ENCODE data around the gene DNM3. TPM values are rescaled to one million over a fixed set of nuclear protein-coding genes. Genes with fewer than 3 reads are reported as not detected.

DNM3 gene
- total and polyA plus RNA-seq, 10 of the 15 experiments (the other 5 are each of a cell fraction or from before 2014, with no cell fraction given): 0.03 to 1.5 (median 0.08) TPM; not detected in 3

DNA sequence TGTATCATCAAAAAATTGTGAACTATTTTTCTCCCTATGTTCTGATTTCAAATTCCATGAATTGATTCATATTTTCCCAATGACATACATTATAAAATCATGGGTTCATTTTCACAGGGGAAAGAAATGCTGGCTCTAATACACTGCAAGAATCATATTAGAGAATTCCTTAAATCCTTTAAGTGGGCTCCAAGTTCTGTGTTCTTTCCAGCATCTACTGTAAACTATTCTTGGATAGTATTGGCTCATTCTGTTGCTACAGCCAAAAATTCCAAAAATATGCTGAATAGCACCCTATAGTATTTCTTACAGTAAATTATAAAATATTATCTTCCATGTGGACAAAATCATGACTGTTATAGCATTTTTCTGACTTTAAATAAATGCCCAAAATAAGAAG lies 560.2 kb downstream of the DNM3 start:
- no peak for TF ChIP-seq RB1 (IDR thresholded peaks at IDR 0.05; ENCODE audit: borderline replicate concordance)
- no peak for TF ChIP-seq CBX5 (IDR thresholded peaks at IDR 0.05; ENCODE audit: low read depth)
- TF ChIP-seq ZBTB4 (CRISPR knock-in tag; IDR thresholded peaks at IDR 0.05): no peak
- TF ChIP-seq ZSCAN29 (IDR thresholded peaks at IDR 0.05): no peak
- TF ChIP-seq SUPT20H (IDR thresholded peaks at IDR 0.05; ENCODE audit: borderline replicate concordance, control insufficient read depth, low read depth, low read length): no peak
- no peak for TF ChIP-seq NFIC (IDR thresholded peaks at IDR 0.05; ENCODE audit: low read depth, low read length)
- no peak for TF ChIP-seq POLR2AphosphoS5 (IDR thresholded peaks at IDR 0.05; ENCODE audit: low read length)
- POLR2A ChIA-PET: no interaction called here
- Histone ChIP-seq H3K27ac (ENCODE audit: control insufficient read depth, insufficient read depth) (no peak overlapping the region), H2AFZ (ENCODE audit: control insufficient read depth, low read depth, low read length) (no peak overlapping the region), H3K4me1 (ENCODE audit: control insufficient read depth, insufficient read depth, low read length) (peaks cover 35% of the 10 kb centered on the region), H3K36me3 (ENCODE audit: control insufficient read depth in 2 of 2, insufficient read depth in 2 of 2, low read length in 1 of 2) (no peaks in the 10 kb centered on the region), H3K27me3 (replicated peaks in 1 of 2; ENCODE audit: control insufficient read depth in 2 of 2, insufficient read depth in 2 of 2, low read length in 1 of 2) (no peaks in the 10 kb centered on the region), H3K9ac (ENCODE audit: control insufficient read depth, insufficient read depth, low read length) (no peak overlapping the region), H4K20me1 (ENCODE audit: control insufficient read depth, insufficient read depth) (no peaks in the 10 kb centered on the region), H3K9me3 (replicated peaks; ENCODE audit: control insufficient read depth, insufficient read depth, low read length) (no peaks in the 10 kb centered on the region), H3K79me2 (ENCODE audit: control insufficient read depth, insufficient read depth, low read length) (no peaks in the 10 kb centered on the region), H3K4me2 (ENCODE audit: control insufficient read depth, insufficient read depth) (no peak overlapping the region), H3K4me3 (no peak overlapping the region)
- BruUV-seq (replicated peaks): no TSS peak
- SMC1A ChIA-PET (ENCODE audit: uncharacterized antibody, unreplicated experiment): interaction anchor here (1.2 to 16.5 kb wide), 7 partner anchors 15 to 398 kb away, joined by 3 to 413 read pairs (median 49); no protein-coding TSS in a partner anchor
- DNase-seq (ENCODE audit: low read depth, low spot score) (no peak), FAIRE-seq (no peak), ATAC-seq (no peak)
- in situ Hi-C loops (cut with MboI) (no loop called here), intact Hi-C loops (cut with micrococcal nuclease; ENCODE audit: unreplicated experiment) (no loop called here)
- RAD21 ChIA-PET (ENCODE audit: unreplicated experiment): interaction anchor here (0.8 to 15.1 kb wide), 6 partner anchors 45 to 398 kb away, joined by 3 to 394 read pairs (median 68); no protein-coding TSS in a partner anchor
- CTCF ChIA-PET: interaction anchor here (0.9 to 9.8 kb wide), 6 partner anchors 11 to 399 kb away, joined by 3 to 71 read pairs (median 17); no protein-coding TSS in a partner anchor

Data from GM12878 (cell line).